Measurements from ENCODE around the gene RBM4B.

- no peak for TF ChIP-seq EZH2 (IDR thresholded peaks at IDR 0.05; ENCODE audit: low read depth, unreplicated experiment)
- no peak for TF ChIP-seq CTCF (conservative IDR thresholded peaks at IDR 0.05; ENCODE audit: low read depth in 2 of 2)
- TF ChIP-seq REST (IDR thresholded peaks at IDR 0.05; ENCODE audit: unreplicated experiment) = no peak
- TF ChIP-seq JUNB (IDR thresholded peaks at IDR 0.05; ENCODE audit: unreplicated experiment) = no peak
- no peak for TF ChIP-seq POLR2AphosphoS5 (IDR thresholded peaks at IDR 0.05; ENCODE audit: low read depth)
- no peak for TF ChIP-seq NANOG (IDR thresholded peaks at IDR 0.05; ENCODE audit: borderline replicate concordance)
- no peak for TF ChIP-seq ETS1 (IDR thresholded peaks at IDR 0.05)
- no peak for TF ChIP-seq CREB1 (CRISPR knock-in tag; IDR thresholded peaks at IDR 0.05; ENCODE audit: low read depth)
- no peak for TF ChIP-seq EZH2phosphoT487 (IDR thresholded peaks at IDR 0.05; ENCODE audit: unreplicated experiment)
Observed at GRCh38 chr11:66619080-66619554, 58.6 kb downstream of the RBM4B start.
